GM23338 (cell line): ENCODE measurements around the gene EPHB3. TPM values are rescaled to one million over a fixed set of nuclear protein-coding genes. Genes with fewer than 3 reads are reported as not detected.

Source experiments
- ATAC-seq: fragments of 200-7000 bp; cut with Tn5 transposase; 3 replicates; pipeline ENCODE4 v1.9.1; 2020
- DNase-seq: peaks from one replicate; pipeline ENCODE4 v3.0.0-alpha.2; 2015; ENCODE audit warnings: low spot score
- H2AFZ ChIP-seq: fragments of 200-600 bp; sonication (generic); 2 replicates; pipeline ENCODE4 v1.8.0; 2016; ENCODE audit warnings: antibody characterized with exemption, mild to moderate bottlenecking, moderate library complexity
- H3F3A ChIP-seq: fragments of 200-600 bp; sonication (generic); replicated peaks from 2 replicates; pipeline ENCODE4 v1.8.0; 2017; ENCODE audit warnings: antibody characterized with exemption, mixed run types, low read depth
- H3K27ac ChIP-seq: fragments of 200-600 bp; sonication (generic); 2 replicates; pipeline ENCODE4 v1.6.1; 2016; ENCODE audit warnings: low read depth
- H3K27me3 ChIP-seq: fragments of 200-600 bp; sonication (generic); 2 replicates; pipeline ENCODE4 v1.8.0; 2016; ENCODE audit warnings: mild to moderate bottlenecking, mixed run types, moderate library complexity; ENCODE audit not compliant: insufficient read depth
- H3K36me3 ChIP-seq: fragments of 200-600 bp; sonication (generic); 2 replicates; pipeline ENCODE4 v1.8.0; 2016; ENCODE audit warnings: mild to moderate bottlenecking; ENCODE audit not compliant: insufficient read depth
- H3K4me1 ChIP-seq: fragments of 200-600 bp; sonication (generic); 2 replicates; pipeline ENCODE4 v1.8.0; 2016; ENCODE audit warnings: mild to moderate bottlenecking, moderate library complexity; ENCODE audit not compliant: insufficient read depth
- H3K4me2 ChIP-seq: fragments of 200-600 bp; sonication (generic); 2 replicates; pipeline ENCODE4 v1.7.1; 2017; ENCODE audit warnings: mixed run types
- H3K4me3 ChIP-seq: fragments of 200-600 bp; sonication (generic); 2 replicates; pipeline ENCODE4 v1.6.1; 2016; ENCODE audit warnings: mixed run types
- H3K79me2 ChIP-seq: fragments of 200-600 bp; sonication (generic); replicated peaks from 2 replicates; pipeline ENCODE4 v1.8.0; 2017; ENCODE audit warnings: mild to moderate bottlenecking; ENCODE audit not compliant: insufficient read depth
- H3K9me2 ChIP-seq: fragments of 200-600 bp; sonication (generic); 2 replicates; pipeline ENCODE4 v1.8.0; 2017; ENCODE audit not compliant: insufficient read depth
- H4K20me1 ChIP-seq: fragments of 200-600 bp; sonication (generic); replicated peaks from 2 replicates; pipeline ENCODE4 v1.8.0; 2017; ENCODE audit warnings: mild to moderate bottlenecking; ENCODE audit not compliant: insufficient read depth
- H3K27ac Mint-ChIP-seq: 2 replicates; pipeline ENCODE4 v1.8.0; 2020; ENCODE audit warnings: inconsistent platforms, mild to moderate bottlenecking, moderate library complexity, mixed read lengths
- H3K27me3 Mint-ChIP-seq: 3 replicates; pipeline ENCODE4 v1.8.0; 2022; ENCODE audit warnings: low read depth, mild to moderate bottlenecking, moderate library complexity, mixed read lengths, inconsistent platforms; ENCODE audit not compliant: insufficient read depth, poor library complexity
- H3K36me3 Mint-ChIP-seq: 3 replicates; pipeline ENCODE4 v1.8.0; 2021; ENCODE audit warnings: low read depth, mild to moderate bottlenecking, inconsistent platforms, moderate library complexity, mixed read lengths
- H3K4me1 Mint-ChIP-seq: 3 replicates; pipeline ENCODE4 v1.8.0; 2020; ENCODE audit warnings: mild to moderate bottlenecking, inconsistent platforms, mixed read lengths
- H3K4me3 Mint-ChIP-seq: 3 replicates; pipeline ENCODE4 v1.8.0; 2021; ENCODE audit warnings: moderate library complexity, mild to moderate bottlenecking, inconsistent platforms, mixed read lengths
- H3K9me3 Mint-ChIP-seq: 3 replicates; pipeline ENCODE4 v1.8.0; 2020; ENCODE audit warnings: moderate library complexity, mild to moderate bottlenecking, inconsistent platforms, mixed read lengths
- CREB1 ChIP-seq: fragments of 250-450 bp; sonication (Bioruptor Pico); IDR thresholded peaks from 2 replicates; pipeline ENCODE4 v1.5.0; 2020; ENCODE audit warnings: low read depth, mild to moderate bottlenecking, moderate library complexity
- CTCF ChIP-seq, 2 experiments: fragments of 200-600 bp in 1 of 2; sonication (generic) in 1 of 2; conservative IDR thresholded peaks; 2 replicates each; pipeline versions ENCODE4 v1.5.1 to v1.6.1; 2016 to 2017; ENCODE audit warnings: antibody characterized with exemption in 2 of 2, low read depth in 2 of 2, mild to moderate bottlenecking in 2 of 2, moderate library complexity in 1 of 2
- ETS1 ChIP-seq: IDR thresholded peaks from 2 replicates; pipeline ENCODE4 v1.6.1; 2016; ENCODE audit warnings: antibody characterized with exemption
- EZH2 ChIP-seq: fragments of 200-600 bp; sonication (generic); IDR thresholded peaks from one replicate; pipeline ENCODE4 v1.8.0; 2017; ENCODE audit warnings: antibody characterized with exemption, mild to moderate bottlenecking, low read depth; ENCODE audit not compliant: unreplicated experiment
- EZH2phosphoT487 ChIP-seq: fragments of 200-600 bp; sonication (generic); IDR thresholded peaks from one replicate; pipeline ENCODE4 v1.8.1; 2018; ENCODE audit warnings: antibody characterized with exemption; ENCODE audit not compliant: unreplicated experiment
- JUNB ChIP-seq: IDR thresholded peaks from one replicate; pipeline ENCODE4 v1.6.1; 2016; ENCODE audit warnings: antibody characterized with exemption; ENCODE audit not compliant: unreplicated experiment
- NANOG ChIP-seq: IDR thresholded peaks from 2 replicates; pipeline ENCODE4 v1.6.1; 2016; ENCODE audit warnings: antibody characterized with exemption, borderline replicate concordance
- POLR2AphosphoS5 ChIP-seq: IDR thresholded peaks from 2 replicates; pipeline ENCODE4 v1.6.1; 2016; ENCODE audit warnings: antibody characterized with exemption, low read depth
- STAT1 ChIP-seq: IDR thresholded peaks from one replicate; pipeline ENCODE4 v1.6.1; 2016; ENCODE audit warnings: antibody characterized with exemption; ENCODE audit not compliant: unreplicated experiment
- ZNF114 ChIP-seq: fragments of 250-450 bp; sonication (Bioruptor Pico); IDR thresholded peaks from 2 replicates; pipeline ENCODE4 v1.5.0; 2020; ENCODE audit warnings: mild to moderate bottlenecking, moderate library complexity
- ZNF331 ChIP-seq: fragments of 250-450 bp; sonication (Bioruptor Pico); IDR thresholded peaks from 2 replicates; pipeline ENCODE4 v1.5.0; 2020; ENCODE audit warnings: low read depth, mild to moderate bottlenecking, moderate library complexity
- ZNF462 ChIP-seq: fragments of 250-450 bp; sonication (Bioruptor Pico); IDR thresholded peaks from 2 replicates; pipeline ENCODE4 v1.5.0; 2020; ENCODE audit warnings: mild to moderate bottlenecking, moderate library complexity
- polyA plus RNA-seq: library from polyadenylated mRNA; unstranded; fragments of >200 nt; fragmentation: Nextera tagmentation; extraction: Ambion mirVana; gene quantifications from 2 replicates; pipeline ENCODE4 v1.2.1, GENCODE V29; 2016
- total RNA-seq: library from RNA; depleted of rRNA; stranded (reverse); fragments of >200 nt; shearing (Covaris generic); gene quantifications from 2 replicates; pipeline ENCODE4 v1.2.3, GENCODE V29; 2014

EPHB3 gene
- total and polyA plus RNA-seq, 2 experiments from 2014 or later: 0.57 to 2.0 TPM

- TF ChIP-seq ZNF462 (CRISPR knock-in tag) (no peak), NANOG (no peak), ZNF331 (CRISPR knock-in tag) (no peak), EZH2 (no peak), ETS1 (no peak), STAT1 (no peak), CTCF (conservative IDR thresholded peaks at IDR 0.05; ENCODE audit: low read depth in 2 of 2) (no peak)
Observed at GRCh38 chr3:184552863-184553262, 8.7 kb upstream of the EPHB3 start (continued).

- Histone ChIP-seq H3K9me2 (no peaks in the 10 kb centered on the region; the same call in 1 of the 2 replicates), H3K36me3 (no peaks in the 10 kb centered on the region), H3K4me2 (no peak overlapping the region), H3K4me1 (peaks cover 7% of the 10 kb centered on the region), H4K20me1 (no peaks in the 10 kb centered on the region), H3K4me3 (no peak overlapping the region), H3K27me3 (peaks cover 14% of the 10 kb centered on the region), H3K79me2 (no peaks in the 10 kb centered on the region), H3K27ac (no peak overlapping the region), H3F3A (no peaks in the 10 kb centered on the region), H2AFZ (no peak overlapping the region)
- Mint-ChIP-seq H3K36me3 (no peaks in the 10 kb centered on the region), H3K27ac (no peak overlapping the region), H3K27me3 (peaks cover 28% of the 10 kb centered on the region), H3K4me1 (peaks cover 21% of the 10 kb centered on the region), H3K9me3 (no peaks in the 10 kb centered on the region), H3K4me3 (no peak overlapping the region)
- ATAC-seq: no peak
- DNase-seq: no peak
- TF ChIP-seq NANOG: no peak
- TF ChIP-seq ETS1: no peak
- no peak for TF ChIP-seq CTCF (conservative IDR thresholded peaks at IDR 0.05; ENCODE audit: low read depth in 2 of 2)
- TF ChIP-seq POLR2AphosphoS5: no peak
- TF ChIP-seq EZH2: no peak
- TF ChIP-seq ZNF331 (CRISPR knock-in tag): no peak
- TF ChIP-seq ZNF114 (CRISPR knock-in tag): no peak
- TF ChIP-seq JUNB: no peak
- no peak for TF ChIP-seq CREB1 (CRISPR knock-in tag)
- TF ChIP-seq EZH2phosphoT487: no peak
Observed at GRCh38 chr3:184553385-184553784, 8.2 kb upstream of the EPHB3 start.
